Suprapubic skin (tissue), 4 donors: ENCODE data around the gene ALG12. TPM values are rescaled to one million over a fixed set of nuclear protein-coding genes. Genes with fewer than 3 reads are reported as not detected.

Experiments used
- DNase-seq, 2 donors: peaks; one replicate each; pipeline ENCODE4 v3.0.0-alpha.2; 2019; ENCODE audit warnings: low spot score in 2 of 2
- H3K27ac ChIP-seq: fragments of 200-600 bp; sonication (generic); one replicate; pipeline ENCODE4 v1.5.1; 2019
- H3K27me3 ChIP-seq: fragments of 200-600 bp; sonication (generic); one replicate; pipeline ENCODE4 v1.5.1; 2019
- H3K36me3 ChIP-seq: fragments of 200-600 bp; sonication (generic); one replicate; pipeline ENCODE4 v1.5.1; 2019
- H3K4me1 ChIP-seq: fragments of 200-600 bp; sonication (generic); one replicate; pipeline ENCODE4 v1.5.1; 2019
- H3K4me3 ChIP-seq: fragments of 200-600 bp; sonication (generic); one replicate; pipeline ENCODE4 v1.5.1; 2019; ENCODE audit warnings: mild to moderate bottlenecking
- H3K9me3 ChIP-seq: fragments of 200-600 bp; sonication (generic); one replicate; pipeline ENCODE4 v1.5.1; 2019
- CTCF ChIP-seq, 2 donors: fragments of 200-600 bp in 1 of 2; fragments of 450-650 bp in 1 of 2; sonication (generic) in 1 of 2; IDR thresholded peaks; one replicate each; pipeline ENCODE4 v1.5.1; 2016 to 2019; ENCODE audit warnings: antibody characterized with exemption in 2 of 2, mild to moderate bottlenecking in 1 of 2, moderate library complexity in 1 of 2
- EP300 ChIP-seq: sonication (generic); formaldehyde crosslinking; IDR thresholded peaks from one replicate; pipeline ENCODE4 v1.6.1; 2017; ENCODE audit warnings: antibody characterized with exemption
- POLR2A ChIP-seq, 2 donors: fragments of 450-650 bp; IDR thresholded peaks; one replicate each; pipeline ENCODE4 v1.6.1; 2017; ENCODE audit warnings: antibody characterized with exemption in 2 of 2, mild to moderate bottlenecking in 2 of 2, moderate library complexity in 2 of 2
- POLR2AphosphoS5 ChIP-seq, 3 donors: sonication (generic); formaldehyde crosslinking; IDR thresholded peaks; one replicate each; pipeline ENCODE4 v1.6.1; 2017; ENCODE audit warnings: antibody characterized with exemption in 3 of 3
- WGBS: methylation state at CpG from one replicate; pipeline ENCODE4 v1.1.5; 2018; 5-methylcytosine and 5-hydroxymethylcytosine counted together
- total RNA-seq, 4 donors: library from RNA; depleted of rRNA; stranded (reverse); fragments of >200 nt; gene quantifications; one replicate each; pipeline ENCODE4 v1.1.0, GENCODE V29; 2016

Gene ALG12
- total RNA-seq, 4 donors from 2014 or later, result 13.2 to 23.8 (median 16.8) TPM

- DNase-seq, result no peak
- WGBS, result no CpG with 5 or more reads among the region's 11 CpGs
- Histone ChIP-seq H3K27me3 (no peaks in the 10 kb centered on the region), H3K36me3 (peaks cover 75% of the 10 kb centered on the region), H3K4me1 (no peaks in the 10 kb centered on the region), H3K27ac (no peak overlapping the region), H3K4me3 (no peak overlapping the region), H3K9me3 (no peaks in the 10 kb centered on the region)
- TF ChIP-seq EP300, result no peak
- no peak for TF ChIP-seq POLR2A (IDR thresholded peaks at IDR 0.05)
- TF ChIP-seq POLR2AphosphoS5 (IDR thresholded peaks at IDR 0.05), result no peak
- TF ChIP-seq CTCF (IDR thresholded peaks at IDR 0.05), result no peak
Observed at GRCh38 chr22:49904040-49904369, 14.2 kb downstream of the ALG12 start.

- H3K9me3 ChIP-seq, result no peaks in the 10 kb centered on the region
- DNase-seq, result no peak
- H3K4me1 ChIP-seq, result no peaks in the 10 kb centered on the region
- peaks cover 77% of the 10 kb centered on the region for H3K36me3 ChIP-seq
- no peaks in the 10 kb centered on the region for H3K27me3 ChIP-seq
- 100% methylated on average over 9 of the region's 17 CpGs for WGBS
- H3K27ac ChIP-seq, result no peak overlapping the region
- TF ChIP-seq EP300, result no peak
- TF ChIP-seq CTCF (IDR thresholded peaks at IDR 0.05), result no peak
- TF ChIP-seq POLR2AphosphoS5 (IDR thresholded peaks at IDR 0.05), result no peak
- TF ChIP-seq POLR2A (IDR thresholded peaks at IDR 0.05), result no peak
- H3K4me3 ChIP-seq, result no peak overlapping the region
Observed at GRCh38 chr22:49903322-49904039, 14.8 kb downstream of the ALG12 start.

- TF ChIP-seq POLR2AphosphoS5 (IDR thresholded peaks at IDR 0.05), result no peak
- no peak for TF ChIP-seq CTCF (IDR thresholded peaks at IDR 0.05)
- no peak for TF ChIP-seq EP300
- no peak for TF ChIP-seq POLR2A (IDR thresholded peaks at IDR 0.05)
- Histone ChIP-seq H3K9me3 (no peaks in the 10 kb centered on the region), H3K27me3 (no peaks in the 10 kb centered on the region), H3K36me3 (peaks cover 61% of the 10 kb centered on the region), H3K4me1 (no peaks in the 10 kb centered on the region), H3K27ac (no peak overlapping the region), H3K4me3 (no peak overlapping the region)
- DNase-seq, result no peak
- 95% methylated on average over 11 of the region's 11 CpGs for WGBS
Observed at GRCh38 chr22:49901457-49901856, 16.8 kb downstream of the ALG12 start.

- TF ChIP-seq EP300 (no peak), POLR2AphosphoS5 (IDR thresholded peaks at IDR 0.05) (no peak), POLR2A (IDR thresholded peaks at IDR 0.05) (no peak), CTCF (IDR thresholded peaks at IDR 0.05) (no peak)
- Histone ChIP-seq H3K27ac (no peak overlapping the region), H3K27me3 (no peaks in the 10 kb centered on the region), H3K36me3 (peaks cover 55% of the 10 kb centered on the region), H3K4me1 (no peaks in the 10 kb centered on the region), H3K4me3 (no peak overlapping the region), H3K9me3 (no peaks in the 10 kb centered on the region)
- DNase-seq, result no peak
- WGBS, result 84% methylated on average over 23 of the region's 30 CpGs
Observed at GRCh38 chr22:49900441-49901230, 17.6 kb downstream of the ALG12 start.

- 89% methylated on average over 6 of the region's 6 CpGs for WGBS
- no peak for TF ChIP-seq POLR2AphosphoS5 (IDR thresholded peaks at IDR 0.05)
- no peak for TF ChIP-seq POLR2A (IDR thresholded peaks at IDR 0.05)
- TF ChIP-seq EP300, result no peak
- TF ChIP-seq CTCF (IDR thresholded peaks at IDR 0.05), result no peak
- H3K36me3 ChIP-seq, result peaks cover 55% of the 10 kb centered on the region
- H3K4me3 ChIP-seq, result no peak overlapping the region
- H3K27ac ChIP-seq, result no peak overlapping the region
- H3K4me1 ChIP-seq, result no peaks in the 10 kb centered on the region
- no peak for DNase-seq
- no peaks in the 10 kb centered on the region for H3K27me3 ChIP-seq
- H3K9me3 ChIP-seq, result no peaks in the 10 kb centered on the region
Observed at GRCh38 chr22:49899530-49899929, 18.7 kb downstream of the ALG12 start.
